ENCODE measurements around the gene SCNM1. TPM values are rescaled to one million over a fixed set of nuclear protein-coding genes. Genes with fewer than 3 reads are reported as not detected.

Gene SCNM1
- polyA plus RNA-seq, 1 experiment = 24.9 TPM

- DNase-seq (ENCODE audit: low read depth, low spot score) = peak; percentile 68
Measured at GRCh38 chr1:151146412-151147131, 19.4 kb upstream of the SCNM1 start, which contains the start of gene SEMA6C. Gene SEMA6C (minus strand): TSS chr1:151146631. CDS start chr1:151142621, 4,010 bp downstream.

GRCh38 chr1:151147132-151147503, 18.8 kb upstream of the SCNM1 start:
- CTCF ChIA-PET = no interaction called here

More at GRCh38 chr1:151146412-151147131, 19.4 kb upstream of the SCNM1 start, which contains the start of gene SEMA6C:
- Histone ChIP-seq H3K9me3 (ENCODE audit: control insufficient read depth, insufficient read depth, low read length) (peaks cover 2% of the 10 kb centered on the region; the same call in 1 of the 2 replicates), H3K27me3 (ENCODE audit: control insufficient read depth, insufficient read depth, low read length) (no peaks in the 10 kb centered on the region), H3K27ac (ENCODE audit: low read depth, low read length) (no peak within 1 kb of the TSS), H3K4me3 (ENCODE audit: low read depth, low read length) (peak within 1 kb of the TSS; percentile 73)
- ChIA-PET POLR2A (interaction anchor here (1.0 kb wide), 1 partner anchor 12 kb away, joined by 3 read pairs; no protein-coding TSS in a partner anchor), CTCF (interaction anchor here (0.6 kb wide), 1 partner anchor 387 kb away, joined by 3 read pairs; no protein-coding TSS in a partner anchor)
- no peak for TF ChIP-seq CTCF (IDR thresholded peaks at IDR 0.05; ENCODE audit: low read depth, low read length)

GRCh38 chr1:151147665-151148064, 18.3 kb upstream of the SCNM1 start:
- no peak overlapping the region for H3K27ac ChIP-seq (ENCODE audit: low read depth, low read length)
- TF ChIP-seq CTCF (IDR thresholded peaks at IDR 0.05; ENCODE audit: low read depth, low read length) = no peak
- H3K9me3 ChIP-seq (ENCODE audit: control insufficient read depth, insufficient read depth, low read length) = peaks cover 2% of the 10 kb centered on the region; the same call in 1 of the 2 replicates
- CTCF ChIA-PET = interaction anchor here (1.7 kb wide), 1 partner anchor 48 kb away, joined by 11 read pairs; no protein-coding TSS in a partner anchor
- DNase-seq (ENCODE audit: low read depth, low spot score) = no peak
- H3K27me3 ChIP-seq (ENCODE audit: control insufficient read depth, insufficient read depth, low read length) = no peaks in the 10 kb centered on the region
- POLR2A ChIA-PET = interaction anchor here (1.0 kb wide), 1 partner anchor 13 kb away, joined by 3 read pairs; no protein-coding TSS in a partner anchor
- H3K4me3 ChIP-seq (ENCODE audit: low read depth, low read length) = no peak overlapping the region

More at GRCh38 chr1:151147132-151147503, 18.8 kb upstream of the SCNM1 start:
- peaks cover 2% of the 10 kb centered on the region; the same call in 1 of the 2 replicates for H3K9me3 ChIP-seq (ENCODE audit: control insufficient read depth, insufficient read depth, low read length)
- no peaks in the 10 kb centered on the region for H3K27me3 ChIP-seq (ENCODE audit: control insufficient read depth, insufficient read depth, low read length)
- H3K4me3 ChIP-seq (ENCODE audit: low read depth, low read length) = peak overlapping the region; percentile 73
- POLR2A ChIA-PET = interaction anchor here (1.0 kb wide), 1 partner anchor 12 kb away, joined by 3 read pairs; no protein-coding TSS in a partner anchor
- no peak for TF ChIP-seq CTCF (IDR thresholded peaks at IDR 0.05; ENCODE audit: low read depth, low read length)
- no peak for DNase-seq (ENCODE audit: low read depth, low spot score)
- H3K27ac ChIP-seq (ENCODE audit: low read depth, low read length) = no peak overlapping the region

GRCh38 chr1:151156515-151156819, 9.5 kb upstream of the SCNM1 start, which contains the start of gene TNFAIP8L2:
Gene TNFAIP8L2 (plus strand): TSS chr1:151156649. CDS start chr1:151158698, 2,049 bp downstream.
- CTCF ChIA-PET = interaction anchor here (0.6 to 6.5 kb wide), 5 partner anchors 49 to 544 kb away, joined by 3 to 162 read pairs (median 3); no protein-coding TSS in a partner anchor
- POLR2A ChIA-PET = interaction anchor here (1.4 kb wide), 1 partner anchor 33 kb away, joined by 4 read pairs; the partner anchor contains the start of gene VPS72
- H3K27me3 ChIP-seq (ENCODE audit: control insufficient read depth, insufficient read depth, low read length) = no peaks in the 10 kb centered on the region
- TF ChIP-seq CTCF (IDR thresholded peaks at IDR 0.05; ENCODE audit: low read depth, low read length) = no peak
- H3K27ac ChIP-seq (ENCODE audit: low read depth, low read length) = no peak within 1 kb of the TSS
- no peak within 1 kb of the TSS for H3K4me3 ChIP-seq (ENCODE audit: low read depth, low read length)
- DNase-seq (ENCODE audit: low read depth, low spot score) = no peak
- H3K9me3 ChIP-seq (ENCODE audit: control insufficient read depth, insufficient read depth, low read length) = no peaks in the 10 kb centered on the region

Data from AG04450 (cell line).